Measurements from ENCODE around the gene LRRC8B.
A peak's percentile ranks its signal among the peaks of the same experiment; 100 is the strongest.

LRRC8B gene

DNA sequence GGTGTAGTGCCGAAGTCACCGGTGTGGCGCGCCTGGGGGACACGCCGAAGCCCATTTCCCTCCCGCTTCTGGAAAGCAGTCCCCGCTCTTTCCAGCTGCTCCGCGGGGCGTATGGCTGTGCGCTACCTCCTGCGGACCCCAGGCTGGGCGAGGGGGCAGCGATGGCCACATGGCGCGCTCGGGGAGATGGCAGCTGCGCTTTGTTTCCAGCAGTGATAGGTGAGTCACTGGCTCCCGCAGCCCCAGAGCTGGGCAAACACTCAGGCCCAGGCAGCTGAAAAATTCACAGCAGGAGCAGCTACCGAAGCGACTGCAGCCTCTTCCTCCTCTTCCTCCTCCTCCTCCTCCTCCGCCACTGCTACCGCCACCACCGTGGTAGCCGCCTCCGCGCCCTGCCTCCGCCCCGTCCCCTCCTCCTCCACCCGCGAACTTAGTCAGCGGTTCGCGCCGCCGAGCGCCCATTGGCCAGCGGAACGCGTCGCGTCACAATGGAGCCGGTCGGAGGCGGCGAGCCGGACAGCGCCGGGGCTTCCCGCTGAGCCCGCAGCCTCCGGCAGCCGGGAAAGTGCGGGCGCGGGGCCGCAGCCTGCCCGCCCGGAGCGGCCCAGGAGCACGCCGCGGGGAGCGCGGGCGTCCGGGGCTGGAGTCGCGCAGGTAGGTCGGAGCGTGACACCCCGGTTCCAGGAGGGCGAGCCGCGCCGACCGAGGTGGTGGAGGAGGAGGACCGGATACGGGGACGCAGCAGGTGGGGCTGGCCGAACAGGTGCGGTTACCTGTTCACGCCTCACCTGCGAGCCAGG, at the start of gene LRRC8B:
LRRC8B (plus strand) TSS at position 461 of the 800 bp plus-strand sequence. CDS start 57,822 bp downstream, outside the sequence.
- TF ChIP-seq, protein P1, sequence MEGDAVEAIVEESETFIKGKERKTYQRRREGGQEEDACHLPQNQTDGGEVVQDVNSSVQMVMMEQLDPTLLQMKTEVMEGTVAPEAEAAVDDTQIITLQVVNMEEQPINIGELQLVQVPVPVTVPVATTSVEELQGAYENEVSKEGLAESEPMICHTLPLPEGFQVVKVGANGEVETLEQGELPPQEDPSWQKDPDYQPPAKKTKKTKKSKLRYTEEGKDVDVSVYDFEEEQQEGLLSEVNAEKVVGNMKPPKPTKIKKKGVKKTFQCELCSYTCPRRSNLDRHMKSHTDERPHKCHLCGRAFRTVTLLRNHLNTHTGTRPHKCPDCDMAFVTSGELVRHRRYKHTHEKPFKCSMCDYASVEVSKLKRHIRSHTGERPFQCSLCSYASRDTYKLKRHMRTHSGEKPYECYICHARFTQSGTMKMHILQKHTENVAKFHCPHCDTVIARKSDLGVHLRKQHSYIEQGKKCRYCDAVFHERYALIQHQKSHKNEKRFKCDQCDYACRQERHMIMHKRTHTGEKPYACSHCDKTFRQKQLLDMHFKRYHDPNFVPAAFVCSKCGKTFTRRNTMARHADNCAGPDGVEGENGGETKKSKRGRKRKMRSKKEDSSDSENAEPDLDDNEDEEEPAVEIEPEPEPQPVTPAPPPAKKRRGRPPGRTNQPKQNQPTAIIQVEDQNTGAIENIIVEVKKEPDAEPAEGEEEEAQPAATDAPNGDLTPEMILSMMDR (IDR thresholded peaks at IDR 0.05; ENCODE audit: low read depth, low read length, missing control alignments): no peak
- no peak for DNase-seq (ENCODE audit: extremely low read depth, low read depth)
- H3K4me3 ChIP-seq (replicated peaks; ENCODE audit: low read depth, low read length): peak within 1 kb of the TSS; percentile 77

GRCh38 chr1:89475269-89475668, 49.4 kb upstream of the LRRC8B start:
- no peak for DNase-seq (ENCODE audit: extremely low read depth, low read depth)
- TF ChIP-seq, protein P1 (IDR thresholded peaks at IDR 0.05; ENCODE audit: low read depth, low read length, missing control alignments): no peak

DNA sequence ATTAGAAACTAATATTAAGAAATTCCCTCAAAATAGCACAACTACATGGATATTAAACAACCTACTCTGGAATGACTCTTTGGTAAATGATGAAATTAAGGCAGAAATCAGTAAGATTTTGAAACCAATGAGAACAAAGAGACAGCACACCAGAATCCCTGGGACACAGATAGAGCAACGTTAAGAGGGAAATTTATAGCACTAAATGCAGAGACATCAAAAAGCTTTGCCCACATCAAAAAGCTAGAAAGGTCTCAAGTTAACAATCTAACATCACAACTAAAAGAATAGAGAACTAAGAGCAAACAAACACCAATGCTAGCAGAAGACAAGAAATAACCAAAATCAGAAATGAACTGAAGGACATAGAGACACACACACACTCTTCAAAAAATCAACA, 48.6 kb upstream of the LRRC8B start:
- TF ChIP-seq, protein P1 (IDR thresholded peaks at IDR 0.05; ENCODE audit: low read depth, low read length, missing control alignments): no peak
- no peak overlapping the region for H3K4me3 ChIP-seq (replicated peaks; ENCODE audit: low read depth, low read length)
- no peak for DNase-seq (ENCODE audit: extremely low read depth, low read depth)

More at GRCh38 chr1:89475269-89475668, 49.4 kb upstream of the LRRC8B start:
- H3K4me3 ChIP-seq (replicated peaks; ENCODE audit: low read depth, low read length): no peak overlapping the region

DNA sequence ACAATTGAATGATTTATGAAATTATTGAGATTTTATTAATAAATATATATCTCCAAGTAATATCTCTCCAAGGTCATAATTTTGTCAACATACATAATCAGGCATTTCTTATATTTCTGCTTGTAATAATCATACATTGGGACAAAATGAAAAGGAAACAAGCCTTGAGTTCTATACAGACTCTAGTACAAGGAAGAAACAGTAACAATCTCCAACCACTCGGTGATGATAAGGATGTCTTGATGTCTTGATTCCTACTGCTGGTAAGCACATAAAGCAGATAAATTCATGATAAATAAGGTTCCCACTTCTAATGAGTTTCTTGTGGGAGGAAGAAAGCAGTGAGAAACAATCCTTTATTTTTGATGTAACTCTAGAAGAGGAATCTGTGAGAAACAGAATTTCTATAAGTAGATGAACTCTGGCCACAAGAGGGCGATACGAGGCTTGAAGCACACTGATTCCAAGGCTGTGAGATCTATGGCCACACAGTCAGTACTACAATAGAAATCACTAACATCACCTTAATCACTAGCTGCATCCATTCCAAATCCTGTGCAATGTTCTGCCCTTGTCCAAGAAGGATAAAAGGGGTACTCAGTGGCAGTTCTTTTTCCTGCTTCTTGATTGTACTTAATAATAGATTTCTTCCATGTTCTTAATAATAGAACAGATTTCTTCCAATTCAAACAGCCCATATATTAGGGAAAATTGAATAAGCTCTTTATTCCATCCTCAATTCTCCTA, 41.4 kb upstream of the LRRC8B start:
- TF ChIP-seq, protein P1 (IDR thresholded peaks at IDR 0.05; ENCODE audit: low read depth, low read length, missing control alignments): peak; percentile 65
- no peak overlapping the region for H3K4me3 ChIP-seq (replicated peaks; ENCODE audit: low read depth, low read length)
- DNase-seq (ENCODE audit: extremely low read depth, low read depth): peak; percentile 61

DNA sequence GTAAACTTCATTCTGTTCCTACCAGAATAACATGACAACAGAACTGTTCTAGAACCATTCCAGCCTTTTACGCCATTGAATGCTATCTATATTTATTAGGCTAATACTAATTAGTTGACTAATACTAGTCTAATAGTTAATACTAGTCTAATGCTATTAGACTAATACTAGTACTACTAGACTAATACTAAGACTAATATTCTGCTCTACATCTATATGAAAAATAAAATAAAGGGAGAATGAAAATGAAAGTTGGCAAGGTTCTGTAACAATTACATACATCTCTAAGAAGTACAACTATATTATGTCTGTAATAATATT, 40.9 kb upstream of the LRRC8B start:
- H3K4me3 ChIP-seq (replicated peaks; ENCODE audit: low read depth, low read length): no peak overlapping the region
- TF ChIP-seq, protein P1 (IDR thresholded peaks at IDR 0.05; ENCODE audit: low read depth, low read length, missing control alignments): no peak
- DNase-seq (ENCODE audit: extremely low read depth, low read depth): no peak

GRCh38 chr1:89484092-89485038, 40.3 kb upstream of the LRRC8B start:
- H3K4me3 ChIP-seq (replicated peaks; ENCODE audit: low read depth, low read length): no peak overlapping the region
- DNase-seq (ENCODE audit: extremely low read depth, low read depth): no peak
- TF ChIP-seq, protein P1 (IDR thresholded peaks at IDR 0.05; ENCODE audit: low read depth, low read length, missing control alignments): no peak
